CD4-positive, alpha-beta memory T cell (primary cell): Measurements from ENCODE around the gene MLPH. TPM values are rescaled to one million over a fixed set of nuclear protein-coding genes. Genes with fewer than 3 reads are reported as not detected.

Experiments used
- CTCF ChIA-PET: fragments of 350-600 bp; sonication (Branson Sonifier 250); formaldehyde crosslinking; loops from one replicate; lab custom pipeline; 2021; ENCODE audit warnings: inconsistent platforms; ENCODE audit not compliant: partially characterized antibody; lab: Charles Lee
- POLR2A ChIA-PET: fragments of 350-600 bp; sonication (Branson Sonifier 250); formaldehyde crosslinking; loops from one replicate; lab custom pipeline; 2021; ENCODE audit not compliant: partially characterized antibody; lab: Charles Lee
- DNase-seq, 5 donors: peaks; one replicate each; pipeline versions ENCODE4 v3.0.0 to v3.0.0-alpha.2; 2020 to 2022; ENCODE audit warnings: mixed read lengths in 1 of 5
- H3K27ac ChIP-seq: one replicate; pipeline ENCODE4 v1.7.0; 2013; ENCODE audit warnings: low read depth, low read length
- H3K27me3 ChIP-seq: 2 replicates; pipeline ENCODE4 v1.7.0; 2013; ENCODE audit warnings: mild to moderate bottlenecking, low read length, moderate library complexity; ENCODE audit not compliant: insufficient read depth
- H3K36me3 ChIP-seq: 2 replicates; pipeline ENCODE4 v1.7.0; 2013; ENCODE audit warnings: mild to moderate bottlenecking, low read length, moderate library complexity; ENCODE audit not compliant: insufficient read depth
- H3K4me1 ChIP-seq: 2 replicates; pipeline ENCODE4 v1.7.0; 2013; ENCODE audit warnings: mild to moderate bottlenecking, low read length, moderate library complexity; ENCODE audit not compliant: insufficient read depth
- H3K4me3 ChIP-seq, 2 donors: one replicate each; pipeline ENCODE4 v1.7.0; 2013; ENCODE audit warnings: low read length in 2 of 2, mild to moderate bottlenecking in 1 of 2
- H3K9me3 ChIP-seq, 2 donors: one replicate each; pipeline ENCODE4 v1.7.0; 2013; ENCODE audit warnings: low read length in 2 of 2, control low read depth in 1 of 2; ENCODE audit not compliant: control insufficient read depth in 1 of 2
- H3K27ac Mint-ChIP-seq, 7 donors: one replicate each; pipeline ENCODE4 v1.8.0; 2020 to 2021; ENCODE audit warnings: mixed read lengths in 7 of 7, mild to moderate bottlenecking in 6 of 7, inconsistent platforms in 3 of 7, moderate library complexity in 3 of 7
- H3K27me3 Mint-ChIP-seq, 2 donors: one replicate each; pipeline ENCODE4 v1.8.0; 2020 to 2021; ENCODE audit warnings: mixed read lengths in 2 of 2
- H3K36me3 Mint-ChIP-seq, 2 donors: one replicate each; pipeline ENCODE4 v1.8.0; 2020 to 2021; ENCODE audit warnings: mixed read lengths in 2 of 2, inconsistent platforms in 1 of 2, mild to moderate bottlenecking in 1 of 2
- H3K4me1 Mint-ChIP-seq, 4 donors: one replicate each; pipeline ENCODE4 v1.8.0; 2020 to 2021; ENCODE audit warnings: mixed read lengths in 4 of 4, mild to moderate bottlenecking in 1 of 4
- H3K4me3 Mint-ChIP-seq, 8 donors: one replicate each; pipeline ENCODE4 v1.8.0; 2020 to 2021; ENCODE audit warnings: mixed read lengths in 8 of 8, mild to moderate bottlenecking in 7 of 8, moderate library complexity in 6 of 8, inconsistent platforms in 3 of 8
- H3K9me3 Mint-ChIP-seq, 8 donors: one replicate each; pipeline ENCODE4 v1.8.0; 2020 to 2021; ENCODE audit warnings: mixed read lengths in 8 of 8, mild to moderate bottlenecking in 5 of 8, inconsistent platforms in 3 of 8, moderate library complexity in 1 of 8
- intact Hi-C: fragments of 100-400 bp; cut with micrococcal nuclease; formaldehyde crosslinking; loops from one replicate; pipeline ENCODE4 v1.15.1; 2023
- polyA plus RNA-seq, 2 donors: library from polyadenylated mRNA; unstranded; fragments of 300-500 nt; fragmentation: Illumina TruSeq; gene quantifications; one replicate each; pipeline ENCODE4 v1.2.3, GENCODE V29; 2021
- total RNA-seq, 2 experiments: library from RNA; stranded (reverse); gene quantifications; one replicate each; pipeline ENCODE4 v1.2.3, GENCODE V29; 2021

The MLPH gene
- total and polyA plus RNA-seq, 4 experiments from 2014 or later: not detected

GRCh38 chr2:237488295-237488694 lies 1.2 kb downstream of the MLPH start:
- peaks cover 5% of the 10 kb centered on the region for H3K27me3 ChIP-seq
- ChIA-PET POLR2A (no interaction called here), CTCF (no interaction called here)
- intact Hi-C loops: no loop called here
- Mint-ChIP-seq H3K36me3 (peaks cover 5 to 9% of the 10 kb centered on the region in 2 donors), H3K27me3 (peaks cover 37 to 45% of the 10 kb centered on the region in 2 donors), H3K4me1 (peaks cover 0 to 1% (median 0%) of the 10 kb centered on the region in 4 donors), H3K4me3 (no peak overlapping the region), H3K9me3 (peaks cover 3 to 31% (median 20%) of the 10 kb centered on the region in 8 donors), H3K27ac (no peak overlapping the region)
- H3K36me3 ChIP-seq: no peaks in the 10 kb centered on the region
- H3K27ac ChIP-seq: no peak overlapping the region
- no peaks in the 10 kb centered on the region for H3K4me1 ChIP-seq
- H3K4me3 ChIP-seq: no peak overlapping the region
- DNase-seq: no peak
- H3K9me3 ChIP-seq: peaks cover 0 to 9% of the 10 kb centered on the region in 2 donors

GRCh38 chr2:237488901-237489860 lies 2.1 kb downstream of the MLPH start:
- no peaks in the 10 kb centered on the region for H3K36me3 ChIP-seq
- Mint-ChIP-seq H3K4me3 (no peak overlapping the region), H3K27me3 (peaks cover 39 to 43% of the 10 kb centered on the region in 2 donors), H3K27ac (no peak overlapping the region), H3K36me3 (peaks cover 5 to 9% of the 10 kb centered on the region in 2 donors), H3K9me3 (peaks cover 3 to 31% (median 22%) of the 10 kb centered on the region in 8 donors), H3K4me1 (peaks cover 0 to 1% (median 0%) of the 10 kb centered on the region in 4 donors)
- no peak for DNase-seq
- POLR2A ChIA-PET: no interaction called here
- CTCF ChIA-PET: no interaction called here
- H3K27ac ChIP-seq: no peak overlapping the region
- peaks cover 0 to 9% of the 10 kb centered on the region in 2 donors for H3K9me3 ChIP-seq
- intact Hi-C loops: no loop called here
- H3K4me3 ChIP-seq: no peak overlapping the region
- no peaks in the 10 kb centered on the region for H3K4me1 ChIP-seq
- peaks cover 5% of the 10 kb centered on the region for H3K27me3 ChIP-seq

DNA sequence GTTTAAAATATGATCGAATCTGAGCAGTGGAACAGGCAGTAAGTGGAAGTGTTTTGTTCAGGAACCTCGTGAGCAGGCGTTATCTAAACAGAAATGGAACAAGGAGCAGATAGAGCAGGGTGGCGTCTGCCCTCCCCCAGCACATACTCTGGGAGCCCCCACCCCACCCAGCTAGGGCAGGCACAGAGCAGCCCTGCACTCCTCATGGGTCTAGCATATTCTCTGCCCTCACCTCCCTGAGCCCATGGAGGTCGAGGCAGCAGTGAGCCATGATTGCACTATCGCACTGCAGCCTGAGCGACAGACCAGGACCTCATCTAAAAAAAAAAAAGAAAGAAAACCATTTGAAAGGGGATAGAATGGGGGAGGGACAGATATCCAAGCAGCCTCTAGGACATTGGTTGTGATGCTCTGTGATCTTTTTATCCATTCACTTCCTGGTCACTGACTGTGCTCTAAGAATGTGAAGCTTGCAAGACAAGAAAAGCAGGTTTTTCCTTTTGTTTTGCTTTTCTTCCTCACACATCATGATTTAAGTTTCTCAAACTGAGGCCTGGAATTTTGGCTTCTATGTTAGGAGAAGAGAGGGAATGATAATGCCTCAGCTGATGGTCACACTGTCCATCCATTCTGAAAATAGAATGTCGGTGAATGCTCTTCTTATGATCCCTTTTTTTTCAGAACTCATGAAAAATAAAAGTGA lies 3.1 kb downstream of the MLPH start:
- Mint-ChIP-seq H3K9me3 (peaks cover 3 to 31% (median 22%) of the 10 kb centered on the region in 8 donors), H3K4me3 (no peak overlapping the region), H3K4me1 (peaks cover 0 to 1% (median 0%) of the 10 kb centered on the region in 4 donors), H3K36me3 (peaks cover 5 to 9% of the 10 kb centered on the region in 2 donors), H3K27me3 (peaks cover 35 to 42% of the 10 kb centered on the region in 2 donors), H3K27ac (no peak overlapping the region)
- intact Hi-C loops: no loop called here
- ChIA-PET POLR2A (no interaction called here), CTCF (interaction anchor here (1.2 kb wide), 1 partner anchor 23 kb away, joined by 3 read pairs; no protein-coding TSS in a partner anchor)
- no peaks in the 10 kb centered on the region for H3K4me1 ChIP-seq
- peaks cover 0 to 9% of the 10 kb centered on the region in 2 donors for H3K9me3 ChIP-seq
- no peak overlapping the region for H3K27ac ChIP-seq
- no peak overlapping the region for H3K4me3 ChIP-seq
- no peak for DNase-seq
- H3K27me3 ChIP-seq: peaks cover 5% of the 10 kb centered on the region
- H3K36me3 ChIP-seq: no peaks in the 10 kb centered on the region

GRCh38 chr2:237490795-237491194 lies 3.7 kb downstream of the MLPH start:
- H3K9me3 Mint-ChIP-seq: peaks cover 3 to 31% (median 22%) of the 10 kb centered on the region in 8 donors
- peaks cover 0 to 9% of the 10 kb centered on the region in 2 donors for H3K9me3 ChIP-seq
- H3K27me3 Mint-ChIP-seq: peaks cover 32 to 42% of the 10 kb centered on the region in 2 donors
- ChIA-PET POLR2A (no interaction called here), CTCF (interaction anchor here (1.2 kb wide), 1 partner anchor 22 kb away, joined by 3 read pairs; no protein-coding TSS in a partner anchor)
- peaks cover 5 to 9% of the 10 kb centered on the region in 2 donors for H3K36me3 Mint-ChIP-seq
- no peaks in the 10 kb centered on the region for H3K4me1 ChIP-seq
- peaks cover 5% of the 10 kb centered on the region for H3K27me3 ChIP-seq
- DNase-seq: no peak
- H3K27ac ChIP-seq: no peak overlapping the region
- H3K27ac Mint-ChIP-seq: no peak overlapping the region
- H3K36me3 ChIP-seq: no peaks in the 10 kb centered on the region
- H3K4me1 Mint-ChIP-seq: peaks cover 0 to 1% (median 0%) of the 10 kb centered on the region in 4 donors
- intact Hi-C loops: no loop called here
- no peak overlapping the region for H3K4me3 Mint-ChIP-seq
- no peak overlapping the region for H3K4me3 ChIP-seq

- Mint-ChIP-seq H3K4me3 (no peak overlapping the region), H3K9me3 (peaks cover 3 to 31% (median 22%) of the 10 kb centered on the region in 8 donors), H3K27me3 (peaks cover 35 to 40% of the 10 kb centered on the region in 2 donors), H3K4me1 (peaks cover 0 to under 1% (median 0%) of the 10 kb centered on the region in 4 donors), H3K27ac (no peak overlapping the region), H3K36me3 (peaks cover 5 to 9% of the 10 kb centered on the region in 2 donors)
- H3K4me1 ChIP-seq: no peaks in the 10 kb centered on the region
- H3K9me3 ChIP-seq: peaks cover 0 to 9% of the 10 kb centered on the region in 2 donors
- ChIA-PET POLR2A (no interaction called here), CTCF (no interaction called here)
- DNase-seq: no peak
- no peak overlapping the region for H3K4me3 ChIP-seq
- peaks cover 5% of the 10 kb centered on the region for H3K27me3 ChIP-seq
- intact Hi-C loops: no loop called here
- no peaks in the 10 kb centered on the region for H3K36me3 ChIP-seq
- H3K27ac ChIP-seq: no peak overlapping the region
Observed at GRCh38 chr2:237491515-237492118, 4.6 kb downstream of the MLPH start.

DNA sequence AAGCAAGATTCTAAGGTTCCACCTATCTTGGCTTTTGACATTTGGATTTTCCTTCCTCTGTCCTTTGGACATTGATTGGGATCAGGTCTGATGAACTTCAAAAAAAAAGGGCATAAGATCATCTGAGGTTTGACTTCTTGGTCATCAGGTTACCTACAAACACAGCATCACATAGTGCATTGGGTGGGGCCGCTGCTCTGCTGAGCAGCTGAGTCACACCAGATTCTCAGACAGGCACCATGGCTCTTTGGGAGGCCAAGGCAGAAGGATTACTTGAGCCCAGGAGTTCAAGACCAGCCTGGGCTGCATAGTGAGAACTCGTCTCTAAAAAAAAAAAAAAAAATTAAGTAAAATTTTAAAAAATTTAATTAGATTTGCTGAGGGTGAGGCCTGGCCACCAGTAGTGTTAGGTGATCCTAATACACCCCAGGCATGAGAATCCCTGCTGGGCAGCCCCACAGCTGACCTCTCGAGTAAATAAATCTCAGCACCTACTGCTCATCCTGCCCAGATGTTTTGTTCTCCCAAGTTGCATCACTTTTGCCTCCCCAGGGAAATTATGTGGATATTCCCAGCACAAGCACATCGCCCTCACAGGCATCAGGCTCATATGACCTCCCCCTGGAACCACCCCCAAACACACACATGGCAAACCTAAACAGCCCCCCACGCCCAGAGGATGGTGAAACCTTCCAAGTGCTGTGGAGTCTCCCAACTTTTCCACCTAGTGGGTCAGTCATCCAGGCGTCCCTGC lies 5.3 kb downstream of the MLPH start:
- H3K36me3 ChIP-seq: no peaks in the 10 kb centered on the region
- peaks cover 38 to 39% of the 10 kb centered on the region in 2 donors for H3K27me3 Mint-ChIP-seq
- H3K4me1 Mint-ChIP-seq: no peaks in the 10 kb centered on the region
- CTCF ChIA-PET: no interaction called here
- no peak overlapping the region for H3K4me3 ChIP-seq
- H3K27ac Mint-ChIP-seq: no peak overlapping the region
- H3K4me3 Mint-ChIP-seq: no peak overlapping the region
- POLR2A ChIA-PET: no interaction called here
- intact Hi-C loops: no loop called here
- H3K9me3 Mint-ChIP-seq: peaks cover 3 to 31% (median 22%) of the 10 kb centered on the region in 8 donors
- H3K27me3 ChIP-seq: peaks cover 5% of the 10 kb centered on the region
- no peaks in the 10 kb centered on the region for H3K4me1 ChIP-seq
- no peak for DNase-seq
- H3K9me3 ChIP-seq: peaks cover 0 to 9% of the 10 kb centered on the region in 2 donors
- H3K27ac ChIP-seq: no peak overlapping the region
- peaks cover 5 to 9% of the 10 kb centered on the region in 2 donors for H3K36me3 Mint-ChIP-seq
